Sigmoid colon (tissue), 7 donors: ENCODE results near the gene NOS1. TPM values are rescaled to one million over a fixed set of nuclear protein-coding genes. Genes with fewer than 3 reads are reported as not detected.
"Not testable (repeated sequence)": the region's sequence is repeated elsewhere in the genome, so short reads cannot be mapped to it uniquely, and the experiment has no call there.

Experiments
- DNase-seq: peaks from one replicate; pipeline ENCODE4 v3.0.0-alpha.2; 2019
- H3K27ac ChIP-seq, 4 donors: fragments of 200-600 bp; sonication (generic); one replicate each; pipeline ENCODE4 v1.5.1; 2016 to 2019; ENCODE audit warnings: mild to moderate bottlenecking in 1 of 4
- H3K27me3 ChIP-seq, 3 donors: fragments of 200-600 bp; sonication (generic); one replicate each; pipeline ENCODE4 v1.5.1; 2019; ENCODE audit warnings: mild to moderate bottlenecking in 1 of 3
- H3K36me3 ChIP-seq, 4 donors: fragments of 200-600 bp; sonication (generic); one replicate each; pipeline ENCODE4 v1.5.1; 2016 to 2019
- H3K4me1 ChIP-seq, 4 donors: fragments of 200-600 bp; sonication (generic); one replicate each; pipeline ENCODE4 v1.5.1; 2017 to 2019
- H3K4me3 ChIP-seq, 4 donors: fragments of 200-600 bp; sonication (generic); one replicate each; pipeline ENCODE4 v1.5.1; 2017 to 2019; ENCODE audit warnings: mild to moderate bottlenecking in 2 of 4, moderate library complexity in 1 of 4
- H3K9me3 ChIP-seq, 4 donors: fragments of 200-600 bp in 3 of 4; sonication (generic) in 3 of 4; one replicate each; pipeline versions ENCODE4 v1.5.1 to v1.6.1; 2013 to 2019
- CTCF ChIP-seq, 4 experiments: fragments of 450-650 bp in 3 of 4; fragments of 200-600 bp in 1 of 4; IDR thresholded peaks; one replicate each; pipeline ENCODE4 v1.5.1; 2016 to 2019; ENCODE audit warnings: antibody characterized with exemption in 4 of 4, mild to moderate bottlenecking in 3 of 4, moderate library complexity in 2 of 4
- EP300 ChIP-seq, 4 donors: sonication (generic); formaldehyde crosslinking; IDR thresholded peaks; one replicate each; pipeline ENCODE4 v1.6.1; 2017; ENCODE audit warnings: antibody characterized with exemption in 4 of 4
- POLR2A ChIP-seq, 2 donors: fragments of 450-650 bp; IDR thresholded peaks; one replicate each; pipeline ENCODE4 v1.6.1; 2016; ENCODE audit warnings: antibody characterized with exemption in 2 of 2, mild to moderate bottlenecking in 2 of 2, moderate library complexity in 2 of 2
- POLR2AphosphoS5 ChIP-seq, 4 donors: sonication (generic); formaldehyde crosslinking; IDR thresholded peaks; one replicate each; pipeline ENCODE4 v1.6.1; 2017; ENCODE audit warnings: antibody characterized with exemption in 4 of 4
- WGBS, 2 donors: extraction: QIAGEN DNeasy Blood & Tissue Kit; methylation state at CpG; one replicate each; pipeline ENCODE4 v1.1.7; 2013; 5-methylcytosine and 5-hydroxymethylcytosine counted together
- intact Hi-C: fragments of 100-400 bp; cut with DNase I; formaldehyde crosslinking; loops from one replicate; pipeline ENCODE4 v1.15.1; 2023
- polyA plus RNA-seq, 3 donors: library from polyadenylated mRNA; stranded (reverse); fragments of 200-250 nt; gene quantifications; one replicate each; pipeline ENCODE4 v1.2.3, GENCODE V29; 2013
- total RNA-seq, 4 donors: library from RNA; depleted of rRNA; stranded (reverse); fragments of >200 nt; gene quantifications; one replicate each; pipeline ENCODE4 v1.1.0, GENCODE V29; 2016
- donor health status: healthy with polysubstance abuse.
- donor health status: Bipolar disorder and iron deficiency.
- donor health status: healthy.

Gene NOS1
- total and polyA plus RNA-seq, 7 donors, result 1.6 to 14.7 (median 10.3) TPM; not detected in 2

DNA sequence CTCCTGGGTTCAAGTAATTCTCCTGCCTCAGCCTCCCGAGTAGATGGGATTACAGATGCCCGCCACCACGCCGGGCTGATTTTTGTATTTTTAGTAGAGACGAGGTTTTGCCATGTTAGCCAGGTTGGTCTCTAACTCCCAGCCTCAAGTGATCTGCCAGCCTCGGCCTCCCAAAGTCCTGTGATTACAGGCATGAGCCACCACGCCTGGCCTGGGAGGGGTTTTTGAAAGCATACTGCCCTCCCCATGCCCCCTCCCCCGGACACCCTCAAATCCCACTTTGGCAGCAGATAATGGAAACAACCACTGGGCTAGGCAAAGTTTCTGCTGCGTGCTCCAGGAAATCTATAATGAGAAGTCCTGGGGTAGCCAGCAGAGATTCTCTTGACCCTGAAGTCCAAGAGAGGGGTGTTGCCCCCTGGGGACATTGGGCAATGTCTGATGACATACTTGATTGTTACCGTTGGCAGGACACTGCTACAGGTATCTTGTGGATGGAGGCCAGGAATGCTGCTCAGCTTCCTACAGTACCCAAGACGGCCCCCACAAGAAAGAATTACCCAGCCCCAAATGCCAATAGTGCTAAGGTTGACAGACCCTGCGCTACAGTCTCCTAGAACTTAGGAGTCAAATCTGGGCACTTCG is 152.5 kb downstream of the NOS1 start:
- 81 to 89% methylated on average over 13 of the region's 13 CpGs for WGBS, 2 donors
- Histone ChIP-seq H3K27me3 (no peaks in the 10 kb centered on the region), H3K9me3 (no peaks in the 10 kb centered on the region), H3K4me1 (no peaks in the 10 kb centered on the region), H3K27ac (no peak overlapping the region), H3K36me3 (no peaks in the 10 kb centered on the region), H3K4me3 (no peak overlapping the region)
- no peak for DNase-seq
- no peak for TF ChIP-seq CTCF (IDR thresholded peaks at IDR 0.05)
- intact Hi-C loops, result no loop called here

- no peak for TF ChIP-seq POLR2A (IDR thresholded peaks at IDR 0.05)
- no peak for TF ChIP-seq CTCF (IDR thresholded peaks at IDR 0.05)
- TF ChIP-seq POLR2AphosphoS5 (IDR thresholded peaks at IDR 0.05), result no peak
- no peak for TF ChIP-seq EP300 (IDR thresholded peaks at IDR 0.05)
- no peak overlapping the region for H3K4me3 ChIP-seq
- no peaks in the 10 kb centered on the region for H3K9me3 ChIP-seq
- H3K27me3 ChIP-seq, result no peaks in the 10 kb centered on the region
- no peaks in the 10 kb centered on the region for H3K4me1 ChIP-seq
- H3K27ac ChIP-seq, result no peak overlapping the region
- intact Hi-C loops, result no loop called here
- no peak for DNase-seq
- H3K36me3 ChIP-seq, result no peaks in the 10 kb centered on the region
- WGBS, 2 donors, result 76 to 79% methylated on average over 16 of the region's 16 CpGs
Observed at GRCh38 chr12:117208206-117208605, 153.2 kb downstream of the NOS1 start.

DNA sequence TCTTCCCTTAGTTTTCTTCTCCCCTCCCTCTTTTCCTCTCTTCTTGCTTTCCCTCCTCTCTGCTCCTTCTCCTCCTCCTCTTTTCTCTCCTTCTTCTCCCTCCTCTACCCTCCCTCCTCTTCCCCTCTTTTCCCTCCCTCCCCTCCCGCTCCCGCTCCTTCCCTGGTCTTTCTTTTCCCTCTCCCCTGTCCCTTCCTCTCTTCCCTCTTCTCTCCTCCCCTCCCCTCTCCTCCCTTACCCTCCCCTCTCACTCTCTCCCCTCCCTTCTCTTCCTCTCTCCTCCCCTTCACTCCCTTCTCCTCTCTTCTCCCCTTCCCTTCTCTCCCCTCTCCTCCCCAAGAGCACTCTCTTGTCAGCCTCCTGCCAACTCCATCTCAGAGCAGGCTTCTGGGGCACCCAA is 153.8 kb downstream of the NOS1 start:
- Histone ChIP-seq H3K4me3 (no peak overlapping the region), H3K9me3 (no peaks in the 10 kb centered on the region), H3K36me3 (no peaks in the 10 kb centered on the region), H3K4me1 (no peaks in the 10 kb centered on the region), H3K27ac (no peak overlapping the region), H3K27me3 (peaks cover 0 to under 1% (median 0%) of the 10 kb centered on the region in 3 donors)
- WGBS, 2 donors, result 62 to 64% methylated on average over 2 of the region's 2 CpGs
- no peak for TF ChIP-seq EP300 (IDR thresholded peaks at IDR 0.05)
- TF ChIP-seq CTCF (IDR thresholded peaks at IDR 0.05), result no peak
- no peak for TF ChIP-seq POLR2AphosphoS5 (IDR thresholded peaks at IDR 0.05)
- no peak for TF ChIP-seq POLR2A (IDR thresholded peaks at IDR 0.05)
- no peak for DNase-seq
- intact Hi-C loops, result no loop called here

GRCh38 chr12:117202556-117202955 is 158.9 kb downstream of the NOS1 start:
- H3K4me1 ChIP-seq, result no peaks in the 10 kb centered on the region
- DNase-seq, result peak; percentile 6
- WGBS, 2 donors, result 79 to 91% methylated on average over 9 of the region's 9 CpGs
- H3K9me3 ChIP-seq, result no peaks in the 10 kb centered on the region
- TF ChIP-seq POLR2AphosphoS5 (IDR thresholded peaks at IDR 0.05) (no peak), CTCF (IDR thresholded peaks at IDR 0.05) (no peak)
- intact Hi-C loops, result no loop called here
- H3K4me3 ChIP-seq, result no peak overlapping the region
- H3K27ac ChIP-seq, result no peak overlapping the region
- H3K36me3 ChIP-seq, result no peaks in the 10 kb centered on the region
- peaks cover 0 to 11% (median 0%) of the 10 kb centered on the region in 3 donors for H3K27me3 ChIP-seq

GRCh38 chr12:117202033-117202432 is 159.4 kb downstream of the NOS1 start:
- Histone ChIP-seq H3K4me3 (no peak overlapping the region), H3K9me3 (no peaks in the 10 kb centered on the region), H3K4me1 (no peaks in the 10 kb centered on the region), H3K27me3 (peaks cover 0 to 11% (median 0%) of the 10 kb centered on the region in 3 donors), H3K27ac (no peak overlapping the region), H3K36me3 (no peaks in the 10 kb centered on the region)
- TF ChIP-seq CTCF (IDR thresholded peaks at IDR 0.05), result no peak
- TF ChIP-seq EP300 (IDR thresholded peaks at IDR 0.05), result no peak
- TF ChIP-seq POLR2AphosphoS5 (IDR thresholded peaks at IDR 0.05), result no peak
- no peak for TF ChIP-seq POLR2A (IDR thresholded peaks at IDR 0.05)
- peak; percentile 2 for DNase-seq
- 91 to 92% methylated on average over 9 of the region's 9 CpGs for WGBS, 2 donors
- intact Hi-C loops, result no loop called here

DNA sequence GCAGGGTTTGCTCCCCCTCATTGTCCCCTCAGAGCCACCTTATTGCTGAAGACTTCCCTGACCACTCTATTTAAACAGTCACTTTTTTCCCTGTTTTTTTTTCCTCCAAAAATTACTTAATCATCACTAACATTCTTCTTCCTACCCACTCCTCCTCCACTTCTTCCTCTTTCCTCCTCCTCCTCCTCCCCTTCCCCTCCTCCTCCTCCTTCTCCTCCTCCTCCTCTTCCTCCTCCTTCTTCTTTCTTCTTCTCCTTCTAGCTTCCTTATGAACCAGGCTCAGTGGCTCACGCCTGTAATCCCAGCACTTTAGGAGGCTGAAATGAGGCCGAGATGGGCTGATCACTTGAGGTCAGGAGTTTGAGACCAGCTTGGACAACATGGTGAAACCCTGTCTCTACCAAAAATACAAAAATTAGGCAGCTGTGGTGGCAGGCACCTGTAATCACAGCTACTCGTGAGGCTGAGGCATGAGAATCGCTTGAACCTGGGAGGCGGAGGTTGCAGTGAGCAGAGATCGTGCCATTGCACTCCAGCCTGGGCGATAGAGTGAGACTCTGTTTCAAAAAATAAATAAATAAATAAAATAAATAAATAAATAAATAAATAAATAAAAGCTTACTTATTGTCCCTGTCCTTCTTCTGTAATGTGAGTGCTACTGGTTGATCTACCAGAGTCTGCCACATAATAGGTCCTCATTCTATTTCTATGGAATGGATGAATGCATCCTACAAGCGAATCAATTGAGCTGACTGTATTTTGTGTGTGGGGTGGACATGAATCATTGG is 161.3 kb downstream of the NOS1 start:
- H3K36me3 ChIP-seq, H3K9me3 ChIP-seq, H3K4me1 ChIP-seq, H3K27ac ChIP-seq, intact Hi-C loops, H3K4me3 ChIP-seq: not testable (repeated sequence)
- peaks cover 0 to 11% (median 0%) of the 10 kb centered on the region in 3 donors for H3K27me3 ChIP-seq
- 91 to 93% methylated on average over 8 of the region's 8 CpGs for WGBS, 2 donors
- peak; percentile 17 for DNase-seq

DNA sequence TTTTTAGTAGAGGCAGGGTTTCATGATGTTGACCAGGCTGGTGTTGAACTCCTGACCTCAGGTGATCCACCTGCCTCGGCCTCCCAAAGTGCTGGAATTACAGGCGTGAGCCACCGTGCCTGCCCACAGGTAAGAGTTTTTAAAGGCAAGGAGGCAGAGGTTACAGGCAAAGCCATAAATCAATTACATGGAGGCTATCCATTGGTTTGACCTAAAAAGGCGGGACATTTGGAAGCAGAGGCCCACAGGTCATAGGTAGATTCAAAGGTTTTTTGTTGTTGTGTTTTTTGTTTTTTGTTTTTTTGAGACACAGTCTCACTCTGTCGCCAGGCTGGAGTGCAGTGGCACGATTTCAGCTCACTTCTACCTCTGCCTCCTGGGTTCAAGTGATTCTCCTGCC is 165.1 kb downstream of the NOS1 start:
- H3K4me1 ChIP-seq, H3K27me3 ChIP-seq, H3K4me3 ChIP-seq, intact Hi-C loops, H3K36me3 ChIP-seq, DNase-seq, H3K9me3 ChIP-seq, H3K27ac ChIP-seq: not testable (repeated sequence)
- 84 to 91% methylated on average over 6 of the region's 6 CpGs for WGBS, 2 donors
